CD14-positive monocyte (primary cell): ENCODE measurements around the gene RAP1B. TPM values are rescaled to one million over a fixed set of nuclear protein-coding genes. Genes with fewer than 3 reads are reported as not detected.

Source experiments
- DNase-seq, 3 donors: peaks; one replicate each; pipeline ENCODE4 v3.0.0-alpha.2; 2011 to 2022
- H2AFZ ChIP-seq: 2 replicates; pipeline ENCODE4 v1.6.0; 2012; ENCODE audit warnings: mild to moderate bottlenecking, low read depth, low read length, inconsistent platforms; ENCODE audit not compliant: insufficient read depth, poor library complexity, severe bottlenecking
- H3K27ac ChIP-seq, 2 donors: 1 replicate in 1 of 2; 2 replicates in 1 of 2; pipeline ENCODE4 v1.5.1; 2012 to 2013; ENCODE audit warnings: low read length in 2 of 2, control low read depth in 1 of 2, inconsistent platforms in 1 of 2, low read depth in 1 of 2, mild to moderate bottlenecking in 1 of 2
- H3K27me3 ChIP-seq, 2 donors: one replicate each; pipeline versions ENCODE4 v1.6.0 to v1.6.1; 2011 to 2013; ENCODE audit warnings: low read length in 2 of 2; ENCODE audit not compliant: control insufficient read depth in 2 of 2, insufficient read depth in 2 of 2
- H3K36me3 ChIP-seq, 2 donors: replicated peaks in 1 of 2; 1 replicate in 1 of 2; 2 replicates in 1 of 2; pipeline versions ENCODE4 v1.5.1 to v1.6.1; 2012 to 2013; ENCODE audit warnings: low read length in 2 of 2, control low read depth in 1 of 2, inconsistent platforms in 1 of 2, mild to moderate bottlenecking in 1 of 2; ENCODE audit not compliant: insufficient read depth in 2 of 2, control insufficient read depth in 1 of 2
- H3K4me1 ChIP-seq, 2 donors: 1 replicate in 1 of 2; 2 replicates in 1 of 2; pipeline versions ENCODE4 v1.5.1 to v1.6.1; 2012 to 2013; ENCODE audit warnings: low read length in 2 of 2, control low read depth in 1 of 2, inconsistent platforms in 1 of 2, mild to moderate bottlenecking in 1 of 2, moderate library complexity in 1 of 2; ENCODE audit not compliant: insufficient read depth in 2 of 2, control insufficient read depth in 1 of 2
- H3K4me2 ChIP-seq: replicated peaks from 2 replicates; pipeline ENCODE3; 2012; ENCODE audit warnings: low read length, moderate library complexity, mild to moderate bottlenecking; ENCODE audit not compliant: poor library complexity, severe bottlenecking; ENCODE audit errors: extremely low read depth
- H3K4me3 ChIP-seq, 3 experiments: fragments of 200-600 bp in 1 of 3; sonication (generic) in 1 of 3; replicated peaks in 1 of 3; 1 replicate in 2 of 3; 2 replicates in 1 of 3; pipeline ENCODE4 v1.5.1; 2011 to 2013; ENCODE audit warnings: low read length in 3 of 3, mild to moderate bottlenecking in 3 of 3, control low read depth in 2 of 3, low read depth in 2 of 3, inconsistent platforms in 1 of 3, moderate library complexity in 1 of 3
- H3K79me2 ChIP-seq: 2 replicates; pipeline ENCODE4 v1.6.0; 2012; ENCODE audit warnings: mild to moderate bottlenecking, control low read depth, inconsistent platforms, low read length, moderate library complexity; ENCODE audit not compliant: insufficient read depth
- H3K9ac ChIP-seq: 2 replicates; pipeline ENCODE4 v1.6.0; 2017; ENCODE audit warnings: low read length, mild to moderate bottlenecking; ENCODE audit not compliant: insufficient read depth, poor library complexity, severe bottlenecking
- H3K9me3 ChIP-seq, 2 donors: replicated peaks in 1 of 2; 1 replicate in 1 of 2; 2 replicates in 1 of 2; pipeline versions ENCODE4 v1.5.1 to v1.6.1; 2012 to 2013; ENCODE audit warnings: low read length in 2 of 2, control low read depth in 1 of 2; ENCODE audit not compliant: control insufficient read depth in 1 of 2, insufficient read depth in 1 of 2
- H4K20me1 ChIP-seq: 2 replicates; pipeline ENCODE4 v1.6.0; 2012; ENCODE audit warnings: mild to moderate bottlenecking, low read length, control low read depth, moderate library complexity; ENCODE audit not compliant: insufficient read depth
- H3K27ac Mint-ChIP-seq, 7 donors: one replicate each; pipeline ENCODE4 v1.8.0; 2020; ENCODE audit warnings: mild to moderate bottlenecking in 7 of 7, mixed read lengths in 7 of 7, moderate library complexity in 6 of 7, inconsistent platforms in 2 of 7
- H3K27me3 Mint-ChIP-seq, 3 donors: one replicate each; pipeline ENCODE4 v1.8.0; 2021 to 2022; ENCODE audit warnings: low read depth in 3 of 3, mild to moderate bottlenecking in 3 of 3, mixed read lengths in 3 of 3, moderate library complexity in 3 of 3, inconsistent platforms in 1 of 3
- H3K36me3 Mint-ChIP-seq, 2 donors: one replicate each; pipeline ENCODE4 v1.8.0; 2020; ENCODE audit warnings: mixed read lengths in 2 of 2, inconsistent platforms in 1 of 2, mild to moderate bottlenecking in 1 of 2
- H3K4me1 Mint-ChIP-seq: one replicate; pipeline ENCODE4 v1.8.0; 2020; ENCODE audit warnings: mild to moderate bottlenecking, mixed read lengths
- H3K4me3 Mint-ChIP-seq, 2 donors: one replicate each; pipeline ENCODE4 v1.8.0; 2020; ENCODE audit warnings: mild to moderate bottlenecking in 2 of 2, mixed read lengths in 2 of 2, moderate library complexity in 1 of 2
- H3K9me3 Mint-ChIP-seq, 7 donors: one replicate each; pipeline ENCODE4 v1.8.0; 2020 to 2022; ENCODE audit warnings: mixed read lengths in 7 of 7, mild to moderate bottlenecking in 6 of 7, moderate library complexity in 6 of 7, inconsistent platforms in 2 of 7
- CTCF ChIP-seq: fragments of 200-600 bp; IDR thresholded peaks from one replicate; pipeline ENCODE4 v1.8.0; 2022; ENCODE audit warnings: antibody characterized with exemption, mild to moderate bottlenecking
- WGBS: methylation state at CpG from one replicate; pipeline ENCODE4 v1.1.5; 2013; ENCODE audit warnings: missing lambda C conversion rate; ENCODE audit not compliant: insufficient coverage; 5-methylcytosine and 5-hydroxymethylcytosine counted together
- intact Hi-C, 2 donors: fragments of 100-400 bp; cut with micrococcal nuclease; formaldehyde crosslinking; loops; one replicate each; pipeline versions ENCODE4 v1.15.0 to v1.15.1; 2023
- polyA plus RNA-seq, 3 donors: library from polyadenylated mRNA; depleted of rRNA in 1 of 3; unstranded in 2 of 3; stranded (reverse) in 1 of 3; fragments of 300-500 nt in 2 of 3; fragments of >200 nt in 1 of 3; fragmentation: Illumina TruSeq in 2 of 3; gene quantifications; 1 replicate in 2 of 3; 2 replicates in 1 of 3; pipeline ENCODE4 v1.2.3, GENCODE V29; 2012 to 2021

Gene RAP1B
- polyA plus RNA-seq, 3 donors: 153 to 543 (median 461) TPM

- Histone ChIP-seq H3K27ac (no peak overlapping the region), H3K4me2 (no peak overlapping the region), H3K79me2 (no peaks in the 10 kb centered on the region), H3K27me3 (no peaks in the 10 kb centered on the region), H3K9ac (no peak overlapping the region), H3K9me3 (no peaks in the 10 kb centered on the region), H3K36me3 (no peaks in the 10 kb centered on the region), H4K20me1 (no peaks in the 10 kb centered on the region), H3K4me3 (no peak overlapping the region), H2AFZ (no peak overlapping the region), H3K4me1 (no peaks in the 10 kb centered on the region)
- H3K4me3 Mint-ChIP-seq: no peak overlapping the region
- no peaks in the 10 kb centered on the region for H3K36me3 Mint-ChIP-seq
- no peak for TF ChIP-seq CTCF
- no peak for DNase-seq
- H3K9me3 Mint-ChIP-seq: no peaks in the 10 kb centered on the region
- no CpG with 5 or more reads among the region's 1 CpG for WGBS
- H3K4me1 Mint-ChIP-seq: peaks cover under 1% of the 10 kb centered on the region
- H3K27ac Mint-ChIP-seq: no peak overlapping the region
- intact Hi-C loops: no loop called here
- peaks cover 0 to 4% (median 0%) of the 10 kb centered on the region in 3 donors for H3K27me3 Mint-ChIP-seq
Measured at GRCh38 chr12:68580911-68581310, 29.8 kb upstream of the RAP1B start.

- Histone ChIP-seq H3K27me3 (no peaks in the 10 kb centered on the region), H3K4me2 (no peak overlapping the region), H3K36me3 (no peaks in the 10 kb centered on the region), H3K79me2 (no peaks in the 10 kb centered on the region), H4K20me1 (no peaks in the 10 kb centered on the region), H3K9me3 (no peaks in the 10 kb centered on the region), H3K4me3 (no peak overlapping the region), H3K27ac (no peak overlapping the region), H3K9ac (no peak overlapping the region), H2AFZ (no peak overlapping the region), H3K4me1 (no peaks in the 10 kb centered on the region)
- no peak for TF ChIP-seq CTCF
- no peak for DNase-seq
- Mint-ChIP-seq H3K9me3 (no peaks in the 10 kb centered on the region), H3K36me3 (no peaks in the 10 kb centered on the region), H3K4me1 (peaks cover 2% of the 10 kb centered on the region), H3K27ac (no peak overlapping the region), H3K27me3 (peaks cover 0 to 4% (median 0%) of the 10 kb centered on the region in 3 donors), H3K4me3 (no peak overlapping the region)
- no CpG with 5 or more reads among the region's 4 CpGs for WGBS
- intact Hi-C loops: no loop called here
Measured at GRCh38 chr12:68581926-68582325, 28.8 kb upstream of the RAP1B start.
